AG10803 (cell line): Measurements from ENCODE around the gene NAT16.
"Not testable (repeated sequence)": the region's sequence is repeated elsewhere in the genome, so short reads cannot be mapped to it uniquely, and the experiment has no call there.

Experiments
- DNase-seq: peaks from one replicate; pipeline ENCODE4 v3.0.0; 2010; ENCODE audit warnings: low read depth
- H3K4me3 ChIP-seq: 2 replicates; pipeline ENCODE4 v1.5.1; 2011; ENCODE audit warnings: mild to moderate bottlenecking, low read length, control low read depth
- CTCF ChIP-seq: conservative IDR thresholded peaks from 2 replicates; pipeline ENCODE4 v1.5.1; 2011; ENCODE audit warnings: mild to moderate bottlenecking, low read length, control low read depth, inconsistent platforms

The NAT16 gene

GRCh38 chr7:101201695-101202602 is 21.9 kb upstream of the NAT16 start:
- TF ChIP-seq CTCF = no peak
- DNase-seq = no peak
- no peak overlapping the region for H3K4me3 ChIP-seq

GRCh38 chr7:101200862-101201599 is 20.9 kb upstream of the NAT16 start, which contains the start of gene MOGAT3:
Gene MOGAT3 (minus strand): TSS chr7:101201036. CDS start chr7:101200854, 182 bp downstream.
- H3K4me3 ChIP-seq = no peak within 1 kb of the TSS
- DNase-seq = no peak
- no peak for TF ChIP-seq CTCF

DNA sequence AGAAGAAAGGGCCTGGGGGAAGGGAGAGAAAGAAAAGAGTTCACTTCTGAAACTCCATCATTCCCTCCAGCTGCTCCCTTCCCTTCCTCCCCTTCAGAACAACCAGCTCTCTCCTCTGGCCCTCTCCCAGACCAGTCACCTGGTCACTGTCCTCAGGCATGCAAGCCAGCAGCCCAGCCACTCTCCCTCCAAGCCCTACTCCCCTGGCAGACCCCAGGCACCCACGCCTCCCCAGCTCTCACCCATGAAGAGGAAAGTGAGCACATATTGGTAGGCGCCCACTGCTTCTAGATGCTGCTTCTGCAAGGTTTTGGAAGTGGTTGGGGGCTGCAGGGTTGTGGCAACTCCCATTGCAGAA is 20.4 kb upstream of the NAT16 start:
- TF ChIP-seq CTCF = no peak
- no peak overlapping the region for H3K4me3 ChIP-seq
- no peak for DNase-seq

GRCh38 chr7:101199522-101199921 is 19.4 kb upstream of the NAT16 start:
- H3K4me3 ChIP-seq, DNase-seq: not testable (repeated sequence)

- no peak for DNase-seq
- TF ChIP-seq CTCF = no peak
- no peak overlapping the region for H3K4me3 ChIP-seq
Observed at GRCh38 chr7:101198476-101198875, 18.4 kb upstream of the NAT16 start.

GRCh38 chr7:101197991-101198390 is 17.9 kb upstream of the NAT16 start:
- DNase-seq = no peak
- no peak overlapping the region for H3K4me3 ChIP-seq
- TF ChIP-seq CTCF = no peak

GRCh38 chr7:101195884-101196283 is 15.8 kb upstream of the NAT16 start:
- no peak for DNase-seq
- TF ChIP-seq CTCF = no peak
- H3K4me3 ChIP-seq = no peak overlapping the region
